ENCODE results near the gene DBET. TPM values are rescaled to one million over a fixed set of nuclear protein-coding genes. Genes with fewer than 3 reads are reported as not detected.

Gene DBET
- total RNA-seq: not detected in 2 replicates

DNA sequence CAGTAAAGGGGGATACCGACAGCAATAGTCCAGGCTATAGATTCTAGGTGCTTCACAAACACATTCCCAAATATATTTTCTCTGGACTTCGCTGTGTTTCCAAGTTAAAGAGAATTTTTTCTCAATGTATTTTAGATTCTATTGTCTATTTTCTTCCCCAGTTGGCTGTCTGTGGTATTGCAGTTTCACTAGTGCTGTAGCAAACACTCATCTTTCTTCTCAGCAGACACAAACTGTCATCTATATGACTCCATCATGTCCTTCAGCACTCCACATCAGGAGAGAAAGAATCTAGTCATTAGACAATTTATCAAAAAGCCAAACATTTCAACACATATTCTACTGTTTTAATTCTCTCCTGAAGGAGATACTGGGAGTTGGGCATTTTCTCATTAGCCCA is at the start of gene DBET:
Gene DBET (plus strand): TSS at position 161 of the 400 bp plus-strand sequence.

DNA sequence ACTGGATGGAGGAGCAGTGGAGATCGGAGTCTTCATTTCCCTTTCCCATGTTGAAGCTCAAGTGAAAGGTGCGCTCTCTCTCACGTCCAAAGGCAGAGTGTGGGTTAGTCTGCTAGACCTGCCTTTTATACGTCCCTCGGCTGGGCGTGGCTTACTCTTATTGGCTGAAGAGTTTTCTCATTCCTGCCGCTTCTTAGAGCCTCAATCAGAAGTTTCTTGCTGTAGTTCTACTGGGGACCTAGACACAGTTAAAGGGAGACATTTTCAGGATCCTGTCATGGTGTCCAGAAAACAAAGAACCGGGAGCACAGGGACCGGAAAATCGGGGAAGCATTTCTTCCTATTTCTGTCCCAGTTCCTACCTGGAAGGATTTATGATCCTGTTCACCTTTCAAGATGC is 37.1 kb upstream of the DBET start, which contains the start of gene FRG2:
Gene FRG2 (minus strand): TSS at position 101 of the 400 bp plus-strand sequence. CDS start 52 bp downstream, at position 49.

Small RNA genes lying within 50 kb of the gene (small RNA-seq; reads per million reads assigned to genes)
- gene RNA5SP174 (not detected), gene RNA5SP175 (0.46 reads per million, percentile 9 among the genes with 10 or more reads in this experiment)

Other genes starting within 250 kb of the DBET start
- 42.6 and 51.6 TPM in 2 replicates for gene FRG1, start 123.6 kb upstream of the DBET start, total RNA-seq
- not detected in 2 replicates for gene FRG2, start 37.2 kb upstream of the DBET start, total RNA-seq
- gene DUX4, start 109.3 kb downstream of the DBET start, total RNA-seq: not detected in 2 replicates

All from articular chondrocyte of knee joint (primary cell).